HepG2 (cell line): ENCODE measurements around the gene PSMB3.

ENCODE experiments used
- CEBPB ChIP-seq: IDR thresholded peaks from 2 replicates; pipeline ENCODE4 v1.6.1; 2011; ENCODE audit warnings: low read depth, low read length, improper control_type of control experiment, borderline replicate concordance
- FOXP1 ChIP-seq, 2 experiments: fragments of 450-650 bp in 1 of 2; IDR thresholded peaks; 2 replicates each; pipeline ENCODE4 v1.6.1; 2017 to 2018; ENCODE audit warnings: antibody characterized with exemption in 1 of 2
- NPAS2 ChIP-seq: sonication (generic); formaldehyde crosslinking; IDR thresholded peaks from 2 replicates; pipeline ENCODE4 v1.8.0; 2022; ENCODE audit warnings: mild to moderate bottlenecking, missing genetic modification reagents, borderline replicate concordance
- SMC3 ChIP-seq: IDR thresholded peaks from 2 replicates; pipeline ENCODE4 v1.6.1; 2011; ENCODE audit warnings: low read length, improper control_type of control experiment
- STAG1 ChIP-seq: sonication (generic); formaldehyde crosslinking; IDR thresholded peaks from 2 replicates; pipeline ENCODE4 v1.4.0; 2020; ENCODE audit warnings: missing genetic modification reagents
- TEAD3 ChIP-seq: optimal IDR thresholded peaks from 2 replicates; pipeline ENCODE3; 2016; ENCODE audit warnings: borderline replicate concordance
- ZBTB21 ChIP-seq: sonication (generic); formaldehyde crosslinking; IDR thresholded peaks from 2 replicates; pipeline ENCODE4 v1.4.0; 2020; ENCODE audit warnings: missing genetic modification reagents
- ZNF326 ChIP-seq: sonication (generic); formaldehyde crosslinking; IDR thresholded peaks from 2 replicates; pipeline ENCODE4 v1.4.0; 2020; ENCODE audit warnings: missing genetic modification reagents, borderline replicate concordance
- TF ChIP-seq, protein P1 (sequence below): sonication (generic); formaldehyde crosslinking; IDR thresholded peaks from 2 replicates; pipeline ENCODE4 v1.8.1; 2023; ENCODE audit warnings: missing genetic modification reagents, inconsistent platforms, borderline replicate concordance

DNA sequence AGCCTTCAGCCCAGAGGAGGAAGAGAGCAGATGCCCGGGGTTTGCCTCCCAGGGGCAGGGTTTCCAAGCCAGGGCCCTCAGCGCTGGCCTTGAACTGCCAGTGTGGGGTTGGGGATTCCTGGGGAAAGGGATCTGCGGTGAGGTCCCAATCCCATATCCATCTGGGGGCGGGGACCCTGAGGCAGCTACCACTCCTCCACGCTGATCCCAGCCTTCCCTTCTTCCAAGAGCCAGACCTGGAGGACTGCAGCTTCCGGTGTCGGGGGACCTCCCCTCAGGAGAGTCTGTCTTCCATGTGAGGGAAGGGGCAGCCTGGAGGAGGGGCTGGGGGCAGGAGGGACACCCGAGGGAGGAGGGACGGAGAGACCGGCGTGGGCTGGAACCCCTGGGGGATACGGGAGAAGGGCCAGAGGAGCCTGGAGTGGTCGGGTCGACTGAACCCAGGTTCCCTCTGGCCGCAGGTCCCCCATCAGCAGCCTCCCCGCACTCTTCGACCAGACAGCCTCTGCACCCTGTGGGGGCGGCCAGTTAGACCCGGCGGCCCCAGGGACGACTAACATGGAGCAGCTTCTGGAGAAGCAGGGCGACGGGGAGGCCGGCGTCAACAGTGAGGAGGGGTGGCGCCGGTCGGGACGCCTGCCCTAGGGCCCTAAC lies 33.1 kb upstream of the PSMB3 start:
- TF ChIP-seq CEBPB = no peak
- TF ChIP-seq STAG1 (CRISPR knock-in tag) = no peak
- no peak for TF ChIP-seq SMC3
- TF ChIP-seq TEAD3 (CRISPR knock-in tag) = no peak
- TF ChIP-seq, protein P1, sequence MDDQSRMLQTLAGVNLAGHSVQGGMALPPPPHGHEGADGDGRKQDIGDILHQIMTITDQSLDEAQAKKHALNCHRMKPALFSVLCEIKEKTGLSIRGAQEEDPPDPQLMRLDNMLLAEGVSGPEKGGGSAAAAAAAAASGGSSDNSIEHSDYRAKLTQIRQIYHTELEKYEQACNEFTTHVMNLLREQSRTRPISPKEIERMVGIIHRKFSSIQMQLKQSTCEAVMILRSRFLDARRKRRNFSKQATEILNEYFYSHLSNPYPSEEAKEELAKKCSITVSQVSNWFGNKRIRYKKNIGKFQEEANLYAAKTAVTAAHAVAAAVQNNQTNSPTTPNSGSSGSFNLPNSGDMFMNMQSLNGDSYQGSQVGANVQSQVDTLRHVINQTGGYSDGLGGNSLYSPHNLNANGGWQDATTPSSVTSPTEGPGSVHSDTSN (CRISPR knock-in tag) = no peak
- TF ChIP-seq ZBTB21 (CRISPR knock-in tag) = no peak
- no peak for TF ChIP-seq NPAS2 (CRISPR knock-in tag)
- no peak for TF ChIP-seq FOXP1 (IDR thresholded peaks at IDR 0.05)
- no peak for TF ChIP-seq FOXP1 (CRISPR knock-in tag; IDR thresholded peaks at IDR 0.05)
- no peak for TF ChIP-seq ZNF326
